PC-9 (cell line): ENCODE data around the gene SCART1.

Experiments used
- EZH2 ChIP-seq: fragments of 200-600 bp; sonication (generic); IDR thresholded peaks from 2 replicates; pipeline ENCODE4 v1.8.0; 2017; ENCODE audit warnings: antibody characterized with exemption, low read depth
- TF ChIP-seq, protein P1 (sequence below): fragments of 200-600 bp; sonication (generic); conservative IDR thresholded peaks from 2 replicates; pipeline ENCODE4 v1.6.1; 2017; ENCODE audit warnings: mixed run types, antibody characterized with exemption, mild to moderate bottlenecking, moderate library complexity

DNA sequence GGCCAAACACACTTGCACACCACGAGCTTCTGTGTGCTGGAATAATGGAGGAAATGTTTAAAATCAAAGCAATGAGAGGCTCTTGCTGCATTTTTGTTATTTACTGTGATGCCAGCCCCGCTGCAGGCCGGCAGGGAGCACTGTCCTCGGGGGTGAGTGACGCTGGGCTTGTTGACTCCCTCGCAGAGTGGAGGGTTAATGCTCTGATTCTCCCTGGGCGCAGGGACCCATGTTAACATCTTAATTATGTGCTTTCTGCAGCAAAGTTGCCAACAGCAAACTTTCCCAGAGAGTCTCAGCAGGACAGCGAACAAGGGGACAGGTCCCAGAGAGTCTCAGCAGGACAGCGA lies 22.9 kb downstream of the SCART1 start:
- TF ChIP-seq, protein P1, sequence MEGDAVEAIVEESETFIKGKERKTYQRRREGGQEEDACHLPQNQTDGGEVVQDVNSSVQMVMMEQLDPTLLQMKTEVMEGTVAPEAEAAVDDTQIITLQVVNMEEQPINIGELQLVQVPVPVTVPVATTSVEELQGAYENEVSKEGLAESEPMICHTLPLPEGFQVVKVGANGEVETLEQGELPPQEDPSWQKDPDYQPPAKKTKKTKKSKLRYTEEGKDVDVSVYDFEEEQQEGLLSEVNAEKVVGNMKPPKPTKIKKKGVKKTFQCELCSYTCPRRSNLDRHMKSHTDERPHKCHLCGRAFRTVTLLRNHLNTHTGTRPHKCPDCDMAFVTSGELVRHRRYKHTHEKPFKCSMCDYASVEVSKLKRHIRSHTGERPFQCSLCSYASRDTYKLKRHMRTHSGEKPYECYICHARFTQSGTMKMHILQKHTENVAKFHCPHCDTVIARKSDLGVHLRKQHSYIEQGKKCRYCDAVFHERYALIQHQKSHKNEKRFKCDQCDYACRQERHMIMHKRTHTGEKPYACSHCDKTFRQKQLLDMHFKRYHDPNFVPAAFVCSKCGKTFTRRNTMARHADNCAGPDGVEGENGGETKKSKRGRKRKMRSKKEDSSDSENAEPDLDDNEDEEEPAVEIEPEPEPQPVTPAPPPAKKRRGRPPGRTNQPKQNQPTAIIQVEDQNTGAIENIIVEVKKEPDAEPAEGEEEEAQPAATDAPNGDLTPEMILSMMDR = no peak
- TF ChIP-seq EZH2 = no peak
